Measurements from ENCODE around the gene SPATA3. TPM values are rescaled to one million over a fixed set of nuclear protein-coding genes. Genes with fewer than 3 reads are reported as not detected.

SPATA3 gene
- total and polyA plus RNA-seq, 2 of the 13 experiments (the other 11 are each of a cell fraction or from before 2014, with no cell fraction given): not detected

GRCh38 chr2:231000211-231000904 is 4.4 kb downstream of the SPATA3 start (continued):
- no peak for TF ChIP-seq RNF219 (CRISPR knock-in tag; IDR thresholded peaks at IDR 0.05)
- no peak for TF ChIP-seq HOXA7 (CRISPR knock-in tag; IDR thresholded peaks at IDR 0.05)
- no peak for TF ChIP-seq CBX2 (IDR thresholded peaks at IDR 0.05; ENCODE audit: low read depth, low read length)
- no peak for TF ChIP-seq CBX2 (CRISPR knock-in tag; IDR thresholded peaks at IDR 0.05; ENCODE audit: low read depth)
- TF ChIP-seq PPARG (CRISPR knock-in tag; conservative IDR thresholded peaks at IDR 0.05): no peak
- TF ChIP-seq HIVEP1 (CRISPR knock-in tag; IDR thresholded peaks at IDR 0.05): no peak
- TF ChIP-seq TBP (CRISPR knock-in tag; IDR thresholded peaks at IDR 0.05): no peak
- no peak for TF ChIP-seq TBX2 (CRISPR knock-in tag; IDR thresholded peaks at IDR 0.05; ENCODE audit: borderline replicate concordance)
- no peak for TF ChIP-seq THRA (CRISPR knock-in tag; IDR thresholded peaks at IDR 0.05; ENCODE audit: borderline replicate concordance)
- no peak for TF ChIP-seq KLF12 (CRISPR knock-in tag; IDR thresholded peaks at IDR 0.05; ENCODE audit: borderline replicate concordance)
- TF ChIP-seq GATAD1 (CRISPR knock-in tag; IDR thresholded peaks at IDR 0.05): peak; percentile 44; the same call in 1 of the 2 replicates
- no peak for TF ChIP-seq TFE3 (CRISPR knock-in tag; IDR thresholded peaks at IDR 0.05)
- TF ChIP-seq MATR3 (CRISPR knock-in tag; IDR thresholded peaks at IDR 0.05): no peak
- no peak for TF ChIP-seq ASH2L (IDR thresholded peaks at IDR 0.05; ENCODE audit: insufficient read length, low read depth, low read length)
- peak; percentile 69; the same call in 1 of the 2 replicates for TF ChIP-seq ZNF598 (CRISPR knock-in tag; IDR thresholded peaks at IDR 0.05; ENCODE audit: borderline replicate concordance)
- 0 out of 2 replicates have a peak, but pooled peaks have one; percentile 28 for TF ChIP-seq ZNF670 (CRISPR knock-in tag; IDR thresholded peaks at IDR 0.05; ENCODE audit: borderline replicate concordance)
- no peak for TF ChIP-seq AGO2 (optimal IDR thresholded peaks at IDR 0.05; ENCODE audit: low read depth, low read length)
- TF ChIP-seq KDM2A (CRISPR knock-in tag; IDR thresholded peaks at IDR 0.05; ENCODE audit: borderline replicate concordance, low read depth): peak; percentile 58; the same call in 1 of the 2 replicates
- no peak for TF ChIP-seq CAMTA2 (CRISPR knock-in tag; IDR thresholded peaks at IDR 0.05; ENCODE audit: borderline replicate concordance)
- TF ChIP-seq BRCA1 (CRISPR knock-in tag; IDR thresholded peaks at IDR 0.05): no peak
- no peak for TF ChIP-seq BRF2 (CRISPR knock-in tag; IDR thresholded peaks at IDR 0.05)
- no peak for TF ChIP-seq ZNF282 (IDR thresholded peaks at IDR 0.05; ENCODE audit: partially characterized antibody)
- TF ChIP-seq GLI4 (CRISPR knock-in tag; IDR thresholded peaks at IDR 0.05; ENCODE audit: borderline replicate concordance): no peak
- TF ChIP-seq DNMT3B (CRISPR knock-in tag; conservative IDR thresholded peaks at IDR 0.05): no peak
- TF ChIP-seq ZNF333 (CRISPR knock-in tag; IDR thresholded peaks at IDR 0.05; ENCODE audit: borderline replicate concordance): no peak
